ENCODE data around the gene COL8A2. TPM values are rescaled to one million over a fixed set of nuclear protein-coding genes. Genes with fewer than 3 reads are reported as not detected.

Gene COL8A2
- total RNA-seq, 1 donor from 2014 or later = 1.2 TPM

DNA sequence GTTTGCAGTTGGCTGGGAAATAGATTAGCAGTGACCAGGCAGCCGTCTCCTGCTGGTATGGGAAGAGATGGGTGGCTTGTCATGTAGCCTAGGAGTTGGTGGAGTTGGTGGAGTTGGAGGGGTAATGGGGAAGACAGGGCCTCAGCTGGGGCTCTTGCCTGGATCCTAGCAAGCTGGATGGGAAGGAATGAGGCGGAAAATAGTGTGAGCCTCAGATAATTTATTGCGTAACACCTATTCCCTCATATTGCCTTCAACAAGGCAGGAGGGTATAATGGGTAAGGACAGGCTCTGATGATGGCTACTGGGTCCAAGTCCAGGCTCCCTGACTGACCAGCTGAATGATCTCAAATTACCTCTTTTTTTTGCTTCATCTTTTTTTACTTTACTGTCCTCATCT is 43.5 kb upstream of the COL8A2 start:
- no peaks in the 10 kb centered on the region for H3K27me3 ChIP-seq (ENCODE audit: control insufficient read depth, insufficient read depth, low read length)
- no peak for DNase-seq (ENCODE audit: low read depth)
- H3K36me3 ChIP-seq (ENCODE audit: control insufficient read depth, insufficient read depth, low read length) = peaks cover 4% of the 10 kb centered on the region
- TF ChIP-seq, protein P1, sequence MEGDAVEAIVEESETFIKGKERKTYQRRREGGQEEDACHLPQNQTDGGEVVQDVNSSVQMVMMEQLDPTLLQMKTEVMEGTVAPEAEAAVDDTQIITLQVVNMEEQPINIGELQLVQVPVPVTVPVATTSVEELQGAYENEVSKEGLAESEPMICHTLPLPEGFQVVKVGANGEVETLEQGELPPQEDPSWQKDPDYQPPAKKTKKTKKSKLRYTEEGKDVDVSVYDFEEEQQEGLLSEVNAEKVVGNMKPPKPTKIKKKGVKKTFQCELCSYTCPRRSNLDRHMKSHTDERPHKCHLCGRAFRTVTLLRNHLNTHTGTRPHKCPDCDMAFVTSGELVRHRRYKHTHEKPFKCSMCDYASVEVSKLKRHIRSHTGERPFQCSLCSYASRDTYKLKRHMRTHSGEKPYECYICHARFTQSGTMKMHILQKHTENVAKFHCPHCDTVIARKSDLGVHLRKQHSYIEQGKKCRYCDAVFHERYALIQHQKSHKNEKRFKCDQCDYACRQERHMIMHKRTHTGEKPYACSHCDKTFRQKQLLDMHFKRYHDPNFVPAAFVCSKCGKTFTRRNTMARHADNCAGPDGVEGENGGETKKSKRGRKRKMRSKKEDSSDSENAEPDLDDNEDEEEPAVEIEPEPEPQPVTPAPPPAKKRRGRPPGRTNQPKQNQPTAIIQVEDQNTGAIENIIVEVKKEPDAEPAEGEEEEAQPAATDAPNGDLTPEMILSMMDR (IDR thresholded peaks at IDR 0.05; ENCODE audit: insufficient read depth, low read length, poor library complexity, severe bottlenecking) = no peak
- no peak overlapping the region for H3K4me3 ChIP-seq (ENCODE audit: low read depth, low read length)

- TF ChIP-seq, protein P1 (IDR thresholded peaks at IDR 0.05; ENCODE audit: insufficient read depth, low read length, poor library complexity, severe bottlenecking) = no peak
- Histone ChIP-seq H3K4me3 (ENCODE audit: low read depth, low read length) (no peak overlapping the region), H3K36me3 (ENCODE audit: control insufficient read depth, insufficient read depth, low read length) (no peaks in the 10 kb centered on the region), H3K27me3 (ENCODE audit: control insufficient read depth, insufficient read depth, low read length) (no peaks in the 10 kb centered on the region)
- no peak for DNase-seq (ENCODE audit: low read depth)
Measured at GRCh38 chr1:36166938-36167905, 42.2 kb upstream of the COL8A2 start.

DNA sequence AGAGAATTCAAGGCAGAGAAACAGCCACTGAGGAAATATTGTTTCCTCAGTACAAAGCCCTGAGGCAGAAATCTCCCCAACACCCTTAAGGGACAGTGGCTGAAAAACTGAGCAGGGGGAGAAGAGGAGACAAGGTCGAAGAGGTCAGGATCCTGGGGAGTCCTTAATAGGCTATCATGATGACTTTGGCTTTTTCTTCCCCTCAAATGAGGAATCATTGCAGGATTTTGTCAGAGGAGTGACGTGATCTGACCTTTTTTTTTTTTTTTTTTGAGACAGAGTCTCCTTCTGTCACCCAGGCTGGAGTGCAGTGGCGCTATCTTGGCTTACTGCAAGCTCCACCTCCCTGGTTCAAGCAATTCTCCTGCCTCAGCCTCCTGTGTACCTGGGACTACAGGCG is 41.1 kb upstream of the COL8A2 start:
- Histone ChIP-seq H3K4me3 (ENCODE audit: low read depth, low read length) (no peak overlapping the region), H3K27me3 (ENCODE audit: control insufficient read depth, insufficient read depth, low read length) (no peaks in the 10 kb centered on the region), H3K36me3 (ENCODE audit: control insufficient read depth, insufficient read depth, low read length) (no peaks in the 10 kb centered on the region)
- no peak for DNase-seq (ENCODE audit: low read depth)
- TF ChIP-seq, protein P1 (IDR thresholded peaks at IDR 0.05; ENCODE audit: insufficient read depth, low read length, poor library complexity, severe bottlenecking) = no peak

DNA sequence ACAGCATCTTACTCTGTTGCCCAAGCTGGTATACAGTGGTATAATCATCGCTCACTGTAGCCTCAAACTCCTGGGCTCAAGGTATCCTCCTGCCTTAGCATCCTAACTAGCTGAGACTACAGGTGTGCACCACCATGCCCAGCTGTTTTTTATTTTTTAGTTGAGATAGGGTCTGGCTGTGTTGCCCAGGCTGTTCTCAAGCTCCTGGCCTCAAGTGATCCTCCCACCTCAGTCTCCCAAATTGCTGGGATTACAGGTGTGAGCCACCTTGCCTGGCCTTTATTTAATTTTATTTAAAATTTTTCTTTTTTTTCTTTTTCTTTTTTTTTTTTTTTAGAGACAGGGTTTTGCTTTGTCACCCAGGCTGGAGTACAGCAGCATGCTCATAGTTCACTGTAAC is 40.1 kb upstream of the COL8A2 start:
- Histone ChIP-seq H3K36me3 (ENCODE audit: control insufficient read depth, insufficient read depth, low read length) (no peaks in the 10 kb centered on the region), H3K27me3 (ENCODE audit: control insufficient read depth, insufficient read depth, low read length) (no peaks in the 10 kb centered on the region), H3K4me3 (ENCODE audit: low read depth, low read length) (no peak overlapping the region)
- TF ChIP-seq, protein P1 (IDR thresholded peaks at IDR 0.05; ENCODE audit: insufficient read depth, low read length, poor library complexity, severe bottlenecking) = no peak
- no peak for DNase-seq (ENCODE audit: low read depth)

GRCh38 chr1:36164361-36164760 is 39.3 kb upstream of the COL8A2 start:
- TF ChIP-seq, protein P1 (IDR thresholded peaks at IDR 0.05; ENCODE audit: insufficient read depth, low read length, poor library complexity, severe bottlenecking) = no peak
- peaks cover 2% of the 10 kb centered on the region for H3K36me3 ChIP-seq (ENCODE audit: control insufficient read depth, insufficient read depth, low read length)

More at GRCh38 chr1:36164361-36164760, 39.3 kb upstream of the COL8A2 start:
- no peaks in the 10 kb centered on the region for H3K27me3 ChIP-seq (ENCODE audit: control insufficient read depth, insufficient read depth, low read length)
- no peak for DNase-seq (ENCODE audit: low read depth)
- no peak overlapping the region for H3K4me3 ChIP-seq (ENCODE audit: low read depth, low read length)

All from kidney epithelial cell (primary cell).